OCI-M2 (cell line): ENCODE measurements around the gene LGMN.
"Not testable (repeated sequence)": the region's sequence is repeated elsewhere in the genome, so short reads cannot be mapped to it uniquely, and the experiment has no call there.

ENCODE experiments used
- DNase-seq: peaks from one replicate; lab custom pipeline; 2025; ENCODE audit not compliant: unreplicated experiment; lab: John Stamatoyannopoulos, UW

LGMN gene

DNA sequence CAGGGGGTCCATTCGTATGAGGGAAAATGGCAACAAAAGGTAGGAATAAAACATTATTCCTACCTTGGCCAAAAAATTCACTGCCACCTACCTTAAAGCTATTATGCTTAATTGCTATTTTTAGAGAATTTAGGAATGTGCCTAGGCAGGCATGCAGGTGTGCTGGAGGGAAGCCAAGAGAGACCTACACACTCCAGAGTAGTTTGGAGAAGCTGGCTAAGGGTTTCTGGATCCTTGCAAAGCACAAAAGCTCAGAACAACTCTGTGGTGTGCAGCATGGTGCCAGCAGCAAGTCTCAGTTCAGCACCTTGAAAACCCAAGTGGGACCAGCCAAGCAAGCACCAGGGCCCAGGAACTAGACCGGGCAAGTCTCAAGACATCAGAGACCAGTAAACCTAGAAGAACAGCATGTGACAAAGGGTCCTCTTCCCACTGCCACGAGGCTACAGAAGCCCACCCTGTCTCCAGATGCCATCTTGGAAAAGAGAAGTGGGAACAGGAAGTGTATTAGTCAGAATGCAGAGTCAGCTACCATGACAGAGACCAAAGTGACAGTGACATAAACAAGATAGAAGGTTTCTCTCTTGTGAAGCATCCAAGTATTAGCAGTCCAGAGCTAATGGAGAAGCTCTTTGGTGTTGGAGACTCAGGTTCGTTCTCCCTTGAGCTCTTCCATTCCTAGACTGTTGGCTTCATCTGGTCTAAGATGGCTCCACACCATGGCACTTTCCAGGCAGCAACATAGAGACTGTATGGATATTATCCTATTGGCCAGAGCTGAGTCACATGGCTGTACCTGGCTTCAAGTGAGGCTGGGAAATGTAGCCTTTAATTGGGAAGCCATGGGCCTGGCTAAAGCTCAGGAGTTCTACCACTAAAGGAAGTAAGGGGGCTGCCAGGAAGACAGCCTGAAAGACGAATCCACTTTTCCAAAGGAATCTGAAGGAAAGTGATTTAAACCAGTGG is 15.5 kb upstream of the LGMN start:
- not testable (repeated sequence) for DNase-seq

DNA sequence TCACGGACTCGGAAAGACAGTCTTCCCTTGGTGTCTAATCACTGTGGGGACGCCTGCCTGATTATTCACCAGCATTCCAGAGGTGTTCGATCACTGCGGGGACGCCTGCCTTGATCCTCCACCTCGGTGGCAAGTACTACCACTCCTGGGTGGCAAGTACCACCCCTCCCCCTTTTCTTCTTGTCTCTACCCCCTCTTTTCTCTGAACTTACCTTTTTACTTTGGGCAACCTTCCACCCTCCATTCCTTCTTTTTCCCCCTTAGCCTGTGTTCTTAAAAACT is 12.0 kb upstream of the LGMN start:
- no peak for DNase-seq

GRCh38 chr14:92759679-92760523 is 11.5 kb upstream of the LGMN start:
- no peak for DNase-seq

- no peak for DNase-seq
These were observed 10.9 kb upstream of the LGMN start for GRCh38 chr14:92759300-92759678.

GRCh38 chr14:92756446-92756845 is 8.0 kb upstream of the LGMN start:
- no peak for DNase-seq

- DNase-seq, result no peak
These were observed 7.1 kb upstream of the LGMN start for GRCh38 chr14:92755495-92755894.

- DNase-seq, result no peak
These were observed 6.5 kb upstream of the LGMN start for GRCh38 chr14:92754966-92755365.

DNA sequence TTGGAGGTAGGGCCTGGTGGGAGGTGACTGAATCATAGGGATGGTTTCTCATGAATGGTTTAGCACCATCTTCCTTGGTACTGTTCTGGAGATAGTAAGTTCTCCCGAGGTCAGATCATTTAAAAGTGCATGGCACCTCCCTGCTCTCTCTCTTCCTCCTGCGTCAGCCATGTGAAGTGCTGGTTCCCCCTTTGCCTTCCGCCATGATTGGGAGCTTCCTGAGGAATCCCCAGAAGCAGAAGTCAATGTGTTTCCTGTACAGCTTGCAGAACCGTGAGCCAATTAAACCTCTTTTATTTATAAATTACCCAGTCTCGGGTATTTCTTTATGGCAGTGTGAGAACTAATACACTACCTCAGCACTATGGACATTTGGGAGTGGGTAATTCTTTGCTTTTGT is 4.8 kb upstream of the LGMN start:
- DNase-seq, result no peak

DNA sequence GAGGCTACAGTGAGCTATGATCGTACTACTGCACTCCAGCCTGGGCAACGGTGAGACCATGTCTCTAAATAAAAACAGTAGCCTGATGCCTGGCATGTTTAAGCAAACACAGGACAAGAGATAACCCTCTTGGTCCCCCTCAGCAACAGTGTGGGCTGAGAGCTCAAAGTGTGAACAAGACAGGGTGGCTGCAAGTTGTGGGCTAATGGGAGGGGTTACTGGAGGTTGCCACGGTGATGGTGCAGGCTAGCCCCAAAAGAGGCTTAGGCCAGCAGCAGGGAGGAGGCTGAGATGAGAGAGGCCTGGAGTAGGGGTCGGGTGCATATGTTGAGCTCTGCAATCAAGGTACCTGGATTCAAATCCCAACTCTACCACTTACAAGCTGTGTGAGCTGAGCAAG is 3.4 kb upstream of the LGMN start:
- no peak for DNase-seq

DNA sequence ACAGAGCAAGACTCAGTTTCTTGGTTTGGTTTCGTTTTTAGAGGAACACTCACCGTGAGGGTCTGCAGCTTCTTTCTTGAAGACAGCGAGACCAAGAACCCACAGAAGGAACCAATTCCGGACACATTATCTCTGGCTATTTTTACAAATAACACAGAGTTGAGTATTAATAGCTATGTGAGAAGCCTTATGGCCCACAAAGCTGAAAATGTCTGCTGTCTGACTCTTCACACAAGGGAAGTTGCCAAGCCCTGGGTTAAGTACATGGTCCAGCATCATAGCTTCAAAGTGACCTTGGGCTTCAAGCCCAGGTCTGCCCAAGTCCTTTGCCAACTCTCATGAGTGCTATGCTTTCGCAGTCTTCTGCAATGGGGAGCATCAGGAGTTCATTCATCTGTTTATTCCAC is 2.6 kb upstream of the LGMN start:
- DNase-seq, result no peak

- DNase-seq, result not testable (repeated sequence)
These were observed 1.8 kb upstream of the LGMN start for GRCh38 chr14:92750222-92750728.

DNA sequence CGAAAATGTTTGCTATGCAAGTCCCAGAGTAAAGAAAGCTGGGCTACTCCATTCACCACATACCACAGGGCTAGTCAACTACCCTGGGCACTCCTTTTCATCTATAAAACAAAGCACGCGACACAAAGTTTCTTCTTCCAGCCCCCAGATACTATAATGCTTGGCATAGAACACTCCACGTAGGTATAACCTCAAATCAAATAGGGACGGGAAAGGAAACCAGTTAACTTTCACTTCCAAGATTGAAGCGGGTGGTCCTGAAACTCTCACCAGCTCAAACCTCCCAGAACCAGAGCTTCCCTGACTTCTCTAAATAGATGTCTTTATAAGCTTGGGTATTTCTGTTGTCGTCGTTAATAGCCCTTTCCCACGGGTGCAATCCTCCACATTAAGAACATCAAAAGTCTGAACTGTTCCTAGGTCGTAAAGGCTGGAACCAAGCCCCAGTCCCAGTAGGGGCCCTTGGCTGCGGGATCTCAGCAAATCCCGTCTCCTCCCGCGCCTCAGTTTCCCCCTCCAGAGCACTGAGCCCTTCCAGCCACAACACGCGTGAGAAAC is 647 bp downstream of the LGMN start:
- DNase-seq, result no peak

DNA sequence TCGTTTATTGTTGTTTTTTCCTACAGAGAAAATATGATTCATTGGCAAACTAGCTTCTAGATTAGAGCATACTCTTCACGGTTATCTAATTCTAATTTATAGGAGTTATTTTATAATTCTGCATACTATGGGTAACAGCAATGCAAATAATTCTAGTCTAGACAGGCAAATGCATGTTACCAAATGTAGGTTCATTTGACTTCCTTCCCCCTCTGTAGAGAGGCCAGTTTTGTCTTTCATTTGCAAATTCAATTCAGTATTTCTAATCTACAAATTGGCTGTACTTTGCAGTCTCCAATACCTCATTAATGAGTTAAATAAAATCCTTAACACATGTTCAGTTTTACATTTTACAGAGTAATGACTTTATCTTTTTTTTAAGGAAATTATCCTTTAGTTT is 4.2 kb downstream of the LGMN start:
- no peak for DNase-seq

DNA sequence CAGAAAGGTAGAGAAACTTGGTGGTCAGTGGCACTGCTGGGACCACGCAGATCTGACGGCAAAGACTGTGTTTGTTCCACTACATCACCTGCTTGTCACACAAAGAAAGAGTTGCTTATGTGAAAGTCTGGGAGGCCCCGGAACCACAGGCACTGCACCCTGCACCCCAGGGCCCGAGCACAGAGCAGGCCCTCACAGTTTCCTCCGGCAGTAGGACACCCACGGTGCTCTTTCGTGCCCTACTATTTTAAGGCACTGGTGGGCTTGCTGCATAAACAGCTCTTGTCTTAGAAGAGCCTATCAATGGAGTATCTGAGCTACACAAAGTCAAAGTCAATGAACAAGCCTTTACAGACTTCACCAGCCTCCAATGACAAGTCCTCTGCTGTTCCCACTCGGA is 8.0 kb downstream of the LGMN start:
- no peak for DNase-seq

DNA sequence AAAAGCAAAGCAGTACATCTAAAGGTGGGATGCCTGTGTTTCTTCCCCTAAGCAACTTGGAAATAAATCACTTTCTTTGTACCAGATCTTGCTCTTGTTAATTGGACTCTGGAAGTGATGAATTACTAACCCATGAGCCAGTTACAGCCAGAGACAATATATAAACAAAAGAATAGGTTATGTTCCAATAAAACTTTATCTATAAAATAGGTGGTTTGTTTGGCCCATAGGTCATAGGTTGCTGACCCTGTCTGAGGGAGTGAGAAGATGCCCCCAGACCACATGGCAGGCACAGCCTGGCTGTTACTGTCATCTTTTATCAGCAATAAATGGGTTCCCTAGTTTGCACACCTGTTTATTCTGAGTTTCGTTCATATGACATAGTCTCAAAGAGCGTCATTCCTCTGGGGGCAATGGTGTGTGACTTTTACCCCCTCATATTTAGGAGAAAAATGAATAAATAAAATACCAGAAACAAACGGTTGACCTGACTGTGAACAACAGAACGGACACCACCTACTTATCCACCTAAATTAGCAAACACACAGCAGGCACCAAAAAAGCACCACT is 10.7 kb downstream of the LGMN start:
- no peak for DNase-seq

DNA sequence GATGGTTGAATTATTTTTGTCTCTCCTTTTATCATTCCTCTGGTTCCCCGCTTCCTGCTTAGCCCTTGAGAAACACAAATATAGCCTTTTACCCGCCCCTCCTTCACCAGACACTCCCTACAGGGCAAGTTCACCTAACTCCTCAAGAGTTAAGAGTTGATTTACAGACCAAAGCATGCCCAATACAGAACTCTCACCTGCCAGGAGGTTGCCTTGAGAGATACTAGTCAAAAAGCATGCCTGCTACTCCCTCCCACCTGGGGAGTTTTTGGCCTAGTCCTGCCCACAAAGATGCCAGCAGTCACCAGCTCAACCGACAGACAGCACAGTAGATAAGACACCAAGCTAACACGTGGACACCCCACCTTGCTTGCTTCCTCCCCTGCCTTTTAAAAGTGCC is 11.2 kb downstream of the LGMN start:
- DNase-seq, result no peak

- no peak for DNase-seq
These were observed 13.1 kb downstream of the LGMN start for GRCh38 chr14:92735344-92735743.

GRCh38 chr14:92734618-92735017 is 13.8 kb downstream of the LGMN start:
- no peak for DNase-seq

GRCh38 chr14:92733007-92733406 is 15.4 kb downstream of the LGMN start:
- DNase-seq, result no peak

- no peak for DNase-seq
These were observed 16.8 kb downstream of the LGMN start for GRCh38 chr14:92731622-92732115.

- DNase-seq, result no peak
These were observed 18.6 kb downstream of the LGMN start for GRCh38 chr14:92729634-92730358.
